ENCODE measurements around the gene SLC25A12. TPM values are rescaled to one million over a fixed set of nuclear protein-coding genes. Genes with fewer than 3 reads are reported as not detected.

Gene SLC25A12
- total and polyA plus RNA-seq, 9 of the 15 experiments (the other 6 are each of a cell fraction or from before 2014, with no cell fraction given) = 13.5 to 36.5 (median 21.7) TPM

GRCh38 chr2:171835386-171835785 is 58.7 kb downstream of the SLC25A12 start:
- Histone ChIP-seq H3K27me3 (ENCODE audit: control insufficient read depth in 2 of 2, insufficient read depth in 2 of 2, low read length in 2 of 2) (no peaks in the 10 kb centered on the region), H2AFZ (ENCODE audit: low read depth, low read length) (no peak overlapping the region), H3K4me1 (replicated peaks in 1 of 2; ENCODE audit: control insufficient read depth in 2 of 2, insufficient read depth in 2 of 2, low read length in 2 of 2) (no peaks in the 10 kb centered on the region), H3K9me1 (ENCODE audit: control insufficient read depth, insufficient read depth, low read length) (no peaks in the 10 kb centered on the region), H3K4me2 (ENCODE audit: insufficient read depth, low read length) (no peak overlapping the region), H3K9me3 (replicated peaks; ENCODE audit: control insufficient read depth, insufficient read depth, low read depth, low read length) (no peaks in the 10 kb centered on the region), H3K27ac (ENCODE audit: extremely low read depth, low read depth, low read length) (no peak overlapping the region), H3K9ac (ENCODE audit: insufficient read depth in 1 of 2, low read depth in 2 of 2, low read length in 2 of 2) (no peak overlapping the region), H4K20me1 (replicated peaks; ENCODE audit: control insufficient read depth, insufficient read depth, low read length) (no peaks in the 10 kb centered on the region), H3K36me3 (ENCODE audit: control insufficient read depth, insufficient read depth, low read length) (peaks cover 54% of the 10 kb centered on the region), H3K4me3 (no peak overlapping the region), H3K79me2 (ENCODE audit: control insufficient read depth, insufficient read depth, low read length) (no peaks in the 10 kb centered on the region)
- intact Hi-C loops (cut with micrococcal nuclease) (no loop called here), in situ Hi-C loops (cut with MboI) (no loop called here)
- FAIRE-seq = no peak
- no peak for TF ChIP-seq BRF2 (IDR thresholded peaks at IDR 0.05; ENCODE audit: borderline replicate concordance, insufficient read depth, insufficient read length)
- no peak for TF ChIP-seq POLR2H (tag; IDR thresholded peaks at IDR 0.05; ENCODE audit: low read depth)
- no peak for TF ChIP-seq THRA (IDR thresholded peaks at IDR 0.05)
- TF ChIP-seq ZNF316 (IDR thresholded peaks at IDR 0.05) = 0 out of 2 replicates have a peak, but pooled peaks have one; percentile 19
- no peak for ATAC-seq
- no peak for DNase-seq (ENCODE audit: extremely low read depth in 1 of 4, low spot score in 3 of 4)
- BruUV-seq (replicated peaks) = no TSS peak
- ChIA-PET CTCF (ENCODE audit: low intra/inter-chr PET ratio) (no interaction called here), POLR2A (no interaction called here)
- WGBS (ENCODE audit: insufficient coverage, low coverage, missing lambda C conversion rate) = 74% methylated on average over 4 of the region's 4 CpGs

All from K562 (cell line).